Fibroblast of pulmonary artery (primary cell): ENCODE results near the gene TNRC6C.

Experiments
- DNase-seq: peaks from one replicate; pipeline ENCODE4 v3.0.0-alpha.2; 2010; ENCODE audit warnings: low read depth
- H3K4me3 ChIP-seq: replicated peaks from 2 replicates; pipeline ENCODE4 v1.5.1; 2011; ENCODE audit warnings: low read depth, mild to moderate bottlenecking, control low read depth, low read length, moderate library complexity
- TF ChIP-seq, protein P1 (sequence below): IDR thresholded peaks from 2 replicates; pipeline ENCODE4 v1.5.1; 2011; ENCODE audit warnings: mild to moderate bottlenecking, control low read depth, low read length, inconsistent platforms; ENCODE audit errors: missing control alignments

Gene TNRC6C

DNA sequence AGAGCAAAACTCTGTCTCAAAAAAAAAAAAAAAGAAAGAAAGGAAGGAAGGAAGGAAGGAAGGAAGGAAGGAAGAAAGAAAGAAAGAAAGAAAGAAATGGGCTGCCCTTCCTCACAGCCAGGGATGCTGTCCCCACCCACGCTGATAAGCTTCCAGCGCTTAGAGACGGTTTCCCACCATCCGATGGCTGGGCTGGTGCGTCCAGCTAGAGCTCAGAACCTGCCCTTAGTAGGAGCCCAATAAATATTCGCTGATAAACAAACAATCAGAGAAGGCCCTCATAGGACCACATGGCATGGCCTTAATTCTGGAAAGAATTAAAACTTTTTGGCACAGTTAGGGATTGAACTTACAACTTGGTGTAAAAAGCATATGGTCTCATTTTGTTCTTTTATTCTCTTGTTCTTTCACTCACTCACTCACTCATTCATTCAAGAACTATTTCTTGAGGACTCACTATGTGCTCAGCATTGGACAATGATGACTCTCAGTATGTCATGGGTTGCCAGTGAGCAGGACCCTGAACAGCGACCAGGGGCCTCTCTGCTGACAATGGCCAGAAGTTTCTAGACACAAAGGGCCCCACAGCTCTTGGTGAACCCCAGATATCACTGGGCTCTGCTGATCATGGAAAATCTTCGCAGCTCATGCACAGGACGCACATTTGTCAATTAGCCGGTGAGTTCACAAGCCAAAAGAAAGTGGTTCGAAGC lies 32.5 kb upstream of the TNRC6C start:
- TF ChIP-seq, protein P1, sequence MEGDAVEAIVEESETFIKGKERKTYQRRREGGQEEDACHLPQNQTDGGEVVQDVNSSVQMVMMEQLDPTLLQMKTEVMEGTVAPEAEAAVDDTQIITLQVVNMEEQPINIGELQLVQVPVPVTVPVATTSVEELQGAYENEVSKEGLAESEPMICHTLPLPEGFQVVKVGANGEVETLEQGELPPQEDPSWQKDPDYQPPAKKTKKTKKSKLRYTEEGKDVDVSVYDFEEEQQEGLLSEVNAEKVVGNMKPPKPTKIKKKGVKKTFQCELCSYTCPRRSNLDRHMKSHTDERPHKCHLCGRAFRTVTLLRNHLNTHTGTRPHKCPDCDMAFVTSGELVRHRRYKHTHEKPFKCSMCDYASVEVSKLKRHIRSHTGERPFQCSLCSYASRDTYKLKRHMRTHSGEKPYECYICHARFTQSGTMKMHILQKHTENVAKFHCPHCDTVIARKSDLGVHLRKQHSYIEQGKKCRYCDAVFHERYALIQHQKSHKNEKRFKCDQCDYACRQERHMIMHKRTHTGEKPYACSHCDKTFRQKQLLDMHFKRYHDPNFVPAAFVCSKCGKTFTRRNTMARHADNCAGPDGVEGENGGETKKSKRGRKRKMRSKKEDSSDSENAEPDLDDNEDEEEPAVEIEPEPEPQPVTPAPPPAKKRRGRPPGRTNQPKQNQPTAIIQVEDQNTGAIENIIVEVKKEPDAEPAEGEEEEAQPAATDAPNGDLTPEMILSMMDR = no peak
- no peak overlapping the region for H3K4me3 ChIP-seq
- no peak for DNase-seq

- no peak for DNase-seq
- H3K4me3 ChIP-seq = no peak overlapping the region
- TF ChIP-seq, protein P1 = no peak
These were observed 31.5 kb upstream of the TNRC6C start for GRCh38 chr17:77926981-77927380.

- DNase-seq = no peak
These were observed 30.6 kb upstream of the TNRC6C start for GRCh38 chr17:77927777-77928518.

GRCh38 chr17:77928519-77929179 lies 29.9 kb upstream of the TNRC6C start:
- TF ChIP-seq, protein P1 = no peak
- H3K4me3 ChIP-seq = no peak overlapping the region
- no peak for DNase-seq

More at GRCh38 chr17:77927777-77928518, 30.6 kb upstream of the TNRC6C start:
- TF ChIP-seq, protein P1 = no peak
- H3K4me3 ChIP-seq = no peak overlapping the region

DNA sequence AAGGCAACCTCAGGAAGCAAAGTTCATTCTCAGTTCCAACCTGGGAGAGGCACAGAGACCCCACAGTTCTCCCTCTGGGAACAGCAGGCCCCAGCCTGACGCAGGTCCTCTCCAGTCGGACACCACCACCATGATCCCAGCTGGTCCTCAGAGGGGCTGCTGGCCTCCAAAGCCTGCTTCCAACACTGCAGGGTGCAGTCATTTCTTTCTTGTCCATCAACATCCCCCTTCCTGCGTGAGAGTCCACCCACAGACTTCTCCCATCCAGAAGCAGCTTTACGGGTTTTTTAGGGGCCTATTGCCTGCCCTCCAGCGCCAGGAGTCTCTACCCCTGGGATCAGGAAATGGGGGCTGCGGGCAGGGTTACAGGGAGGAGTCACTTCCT lies 29.3 kb upstream of the TNRC6C start:
- TF ChIP-seq, protein P1 = no peak
- no peak for DNase-seq
- no peak overlapping the region for H3K4me3 ChIP-seq

- TF ChIP-seq, protein P1 = no peak
- H3K4me3 ChIP-seq = no peak overlapping the region
- no peak for DNase-seq
These were observed 28.5 kb upstream of the TNRC6C start for GRCh38 chr17:77929871-77930436.
